Effector memory CD8-positive, alpha-beta T cell (primary cell): Measurements from ENCODE around the gene FIGLA.

Experiments
- ATAC-seq: fragments of 150-1000 bp; cut with Tn5 transposase; replicated peaks from 2 replicates; pipeline ENCODE4 v1.10.0; 2021; ENCODE audit warnings: mild to moderate bottlenecking, moderate library complexity
- DNase-seq, 3 experiments: peaks; one replicate each; pipeline ENCODE4 v3.0.0; 2021
- H3K27ac Mint-ChIP-seq, 2 donors: one replicate each; pipeline ENCODE4 v1.8.0; 2022; ENCODE audit warnings: mild to moderate bottlenecking in 2 of 2, mixed read lengths in 2 of 2, moderate library complexity in 2 of 2
- H3K27me3 Mint-ChIP-seq, 2 donors: one replicate each; pipeline ENCODE4 v1.8.0; 2022; ENCODE audit warnings: mixed read lengths in 2 of 2
- H3K36me3 Mint-ChIP-seq: one replicate; pipeline ENCODE4 v1.8.0; 2022; ENCODE audit warnings: mild to moderate bottlenecking, moderate library complexity, mixed read lengths; ENCODE audit not compliant: insufficient read depth
- H3K4me1 Mint-ChIP-seq, 2 donors: one replicate each; pipeline ENCODE4 v1.8.0; 2022; ENCODE audit warnings: low read depth in 2 of 2, mixed read lengths in 2 of 2
- H3K4me3 Mint-ChIP-seq, 2 donors: one replicate each; pipeline ENCODE4 v1.8.0; 2022; ENCODE audit warnings: mild to moderate bottlenecking in 2 of 2, mixed read lengths in 2 of 2, moderate library complexity in 2 of 2
- H3K9me3 Mint-ChIP-seq, 2 donors: one replicate each; pipeline ENCODE4 v1.8.0; 2022; ENCODE audit warnings: mixed read lengths in 2 of 2
- total RNA-seq, 9 experiments: gene quantifications; one replicate each; lab custom pipeline; 2026; lab: John Stamatoyannopoulos, UW

FIGLA gene
- total RNA-seq: 0 reads per million in 9 experiments

- ATAC-seq: no peak
- Mint-ChIP-seq H3K27ac (no peak within 1 kb of the TSS), H3K9me3 (no peaks in the 10 kb centered on the region), H3K27me3 (peaks cover 53 to 77% of the 10 kb centered on the region in 2 donors), H3K4me1 (peaks cover 5 to 9% of the 10 kb centered on the region in 2 donors), H3K36me3 (peaks cover 2% of the 10 kb centered on the region), H3K4me3 (peak within 1 kb of the TSS; percentile 68 to 71)
- DNase-seq: no peak
Measured at GRCh38 chr2:70790136-70790828, at the start of gene FIGLA. FIGLA (minus strand) TSS chr2:70790643; CDS start chr2:70790638, 5 bp downstream.

- Mint-ChIP-seq H3K36me3 (no peaks in the 10 kb centered on the region), H3K27ac (no peak overlapping the region), H3K4me3 (no peak overlapping the region), H3K9me3 (no peaks in the 10 kb centered on the region), H3K4me1 (peaks cover 0 to 2% of the 10 kb centered on the region in 2 donors), H3K27me3 (peaks cover 6 to 47% of the 10 kb centered on the region in 2 donors)
- ATAC-seq (no peak), DNase-seq (no peak)
Measured at GRCh38 chr2:70837980-70838925, 47.8 kb upstream of the FIGLA start.

- no peaks in the 10 kb centered on the region for H3K9me3 Mint-ChIP-seq
- H3K27ac Mint-ChIP-seq: no peak within 1 kb of the TSS
- no peak within 1 kb of the TSS for H3K4me3 Mint-ChIP-seq
Measured at GRCh38 chr2:70835643-70836042, 45.2 kb upstream of the FIGLA start, which contains the start of gene CD207. CD207 (minus strand) TSS chr2:70835816; CDS start chr2:70835776, 40 bp downstream.

GRCh38 chr2:70834881-70835280, 44.4 kb upstream of the FIGLA start:
- peaks cover 0 to 2% of the 10 kb centered on the region in 2 donors for H3K4me1 Mint-ChIP-seq
- H3K36me3 Mint-ChIP-seq: no peaks in the 10 kb centered on the region
- no peak overlapping the region for H3K4me3 Mint-ChIP-seq
- no peak overlapping the region for H3K27ac Mint-ChIP-seq
- no peak for ATAC-seq
- peaks cover 10 to 49% of the 10 kb centered on the region in 2 donors for H3K27me3 Mint-ChIP-seq
- H3K9me3 Mint-ChIP-seq: no peaks in the 10 kb centered on the region
- DNase-seq: no peak

More at GRCh38 chr2:70835643-70836042, 45.2 kb upstream of the FIGLA start, which contains the start of gene CD207:
- Mint-ChIP-seq H3K4me1 (peaks cover 0 to 2% of the 10 kb centered on the region in 2 donors), H3K27me3 (peaks cover 6 to 42% of the 10 kb centered on the region in 2 donors), H3K36me3 (no peaks in the 10 kb centered on the region)
- DNase-seq (no peak), ATAC-seq (no peak)

- peaks cover 14 to 53% of the 10 kb centered on the region in 2 donors for H3K27me3 Mint-ChIP-seq
- ATAC-seq: no peak
- no peak for DNase-seq
- no peak overlapping the region for H3K27ac Mint-ChIP-seq
- no peak overlapping the region for H3K4me3 Mint-ChIP-seq
- H3K9me3 Mint-ChIP-seq: no peaks in the 10 kb centered on the region
- no peaks in the 10 kb centered on the region for H3K36me3 Mint-ChIP-seq
- peaks cover 0 to 2% of the 10 kb centered on the region in 2 donors for H3K4me1 Mint-ChIP-seq
Measured at GRCh38 chr2:70834106-70834505, 43.7 kb upstream of the FIGLA start.

- Mint-ChIP-seq H3K9me3 (no peaks in the 10 kb centered on the region), H3K27ac (no peak overlapping the region), H3K36me3 (no peaks in the 10 kb centered on the region), H3K27me3 (peaks cover 14 to 44% of the 10 kb centered on the region in 2 donors), H3K4me3 (no peak overlapping the region), H3K4me1 (peaks cover 0 to 2% of the 10 kb centered on the region in 2 donors)
- ATAC-seq (no peak), DNase-seq (no peak)
Measured at GRCh38 chr2:70833246-70833645, 42.8 kb upstream of the FIGLA start.

- Mint-ChIP-seq H3K4me1 (no peaks in the 10 kb centered on the region), H3K9me3 (no peaks in the 10 kb centered on the region), H3K27me3 (peaks cover 14 to 41% of the 10 kb centered on the region in 2 donors), H3K4me3 (no peak overlapping the region), H3K36me3 (no peaks in the 10 kb centered on the region), H3K27ac (no peak overlapping the region)
- no peak for DNase-seq
- ATAC-seq: no peak
Measured at GRCh38 chr2:70832386-70832785, 41.9 kb upstream of the FIGLA start.

GRCh38 chr2:70831861-70832260, 41.4 kb upstream of the FIGLA start:
- H3K27ac Mint-ChIP-seq: no peak overlapping the region
- H3K4me1 Mint-ChIP-seq: no peaks in the 10 kb centered on the region
- no peak overlapping the region for H3K4me3 Mint-ChIP-seq
- no peak for ATAC-seq
- no peak for DNase-seq
- H3K27me3 Mint-ChIP-seq: peaks cover 14 to 41% of the 10 kb centered on the region in 2 donors
- H3K9me3 Mint-ChIP-seq: no peaks in the 10 kb centered on the region
- no peaks in the 10 kb centered on the region for H3K36me3 Mint-ChIP-seq

- Mint-ChIP-seq H3K27ac (no peak overlapping the region), H3K27me3 (peaks cover 13 to 34% of the 10 kb centered on the region in 2 donors), H3K4me3 (no peak overlapping the region), H3K36me3 (no peaks in the 10 kb centered on the region), H3K9me3 (no peaks in the 10 kb centered on the region), H3K4me1 (no peaks in the 10 kb centered on the region)
- DNase-seq: no peak
- no peak for ATAC-seq
Measured at GRCh38 chr2:70830366-70830765, 39.9 kb upstream of the FIGLA start.

- DNase-seq (no peak), ATAC-seq (no peak)
- Mint-ChIP-seq H3K27ac (no peak overlapping the region), H3K36me3 (no peaks in the 10 kb centered on the region), H3K27me3 (peaks cover 9 to 30% of the 10 kb centered on the region in 2 donors), H3K4me3 (no peak overlapping the region), H3K4me1 (no peaks in the 10 kb centered on the region), H3K9me3 (no peaks in the 10 kb centered on the region)
Measured at GRCh38 chr2:70829916-70830315, 39.5 kb upstream of the FIGLA start.

- Mint-ChIP-seq H3K4me1 (no peaks in the 10 kb centered on the region), H3K9me3 (no peaks in the 10 kb centered on the region), H3K4me3 (no peak overlapping the region), H3K27me3 (peaks cover 8 to 27% of the 10 kb centered on the region in 2 donors), H3K36me3 (no peaks in the 10 kb centered on the region), H3K27ac (no peak overlapping the region)
- DNase-seq (no peak), ATAC-seq (no peak)
Measured at GRCh38 chr2:70828914-70829824, 38.7 kb upstream of the FIGLA start.

GRCh38 chr2:70828115-70828514, 37.7 kb upstream of the FIGLA start:
- Mint-ChIP-seq H3K9me3 (no peaks in the 10 kb centered on the region), H3K4me1 (peaks cover 0 to under 1% of the 10 kb centered on the region in 2 donors), H3K27ac (no peak overlapping the region), H3K36me3 (no peaks in the 10 kb centered on the region), H3K4me3 (no peak overlapping the region), H3K27me3 (peaks cover 8 to 17% of the 10 kb centered on the region in 2 donors)
- DNase-seq: no peak
- no peak for ATAC-seq

GRCh38 chr2:70827388-70827787, 36.9 kb upstream of the FIGLA start:
- Mint-ChIP-seq H3K27ac (peak overlapping the region in 1 of 2 donors; percentile 10), H3K27me3 (peaks cover 8 to 15% of the 10 kb centered on the region in 2 donors)

More at GRCh38 chr2:70827388-70827787, 36.9 kb upstream of the FIGLA start:
- H3K9me3 Mint-ChIP-seq: no peaks in the 10 kb centered on the region
- DNase-seq (no peak), ATAC-seq (no peak)
- H3K4me3 Mint-ChIP-seq: no peak overlapping the region
- H3K36me3 Mint-ChIP-seq: no peaks in the 10 kb centered on the region
- H3K4me1 Mint-ChIP-seq: peaks cover 7% of the 10 kb centered on the region in 2 donors
